Stimulated activated CD4-positive, alpha-beta T cell treated with anti-CD3 and anti-CD28 coated beads, Interleukin-4, amount 100 ng/mL, for 4 hours (primary cell): ENCODE measurements around the gene CROCC2.
"Not testable (repeated sequence)": the region's sequence is repeated elsewhere in the genome, so short reads cannot be mapped to it uniquely, and the experiment has no call there.

Experiments used
- DNase-seq, 2 experiments: peaks; one replicate each; pipeline ENCODE4 v3.0.0-alpha.2; 2020

CROCC2 gene

DNA sequence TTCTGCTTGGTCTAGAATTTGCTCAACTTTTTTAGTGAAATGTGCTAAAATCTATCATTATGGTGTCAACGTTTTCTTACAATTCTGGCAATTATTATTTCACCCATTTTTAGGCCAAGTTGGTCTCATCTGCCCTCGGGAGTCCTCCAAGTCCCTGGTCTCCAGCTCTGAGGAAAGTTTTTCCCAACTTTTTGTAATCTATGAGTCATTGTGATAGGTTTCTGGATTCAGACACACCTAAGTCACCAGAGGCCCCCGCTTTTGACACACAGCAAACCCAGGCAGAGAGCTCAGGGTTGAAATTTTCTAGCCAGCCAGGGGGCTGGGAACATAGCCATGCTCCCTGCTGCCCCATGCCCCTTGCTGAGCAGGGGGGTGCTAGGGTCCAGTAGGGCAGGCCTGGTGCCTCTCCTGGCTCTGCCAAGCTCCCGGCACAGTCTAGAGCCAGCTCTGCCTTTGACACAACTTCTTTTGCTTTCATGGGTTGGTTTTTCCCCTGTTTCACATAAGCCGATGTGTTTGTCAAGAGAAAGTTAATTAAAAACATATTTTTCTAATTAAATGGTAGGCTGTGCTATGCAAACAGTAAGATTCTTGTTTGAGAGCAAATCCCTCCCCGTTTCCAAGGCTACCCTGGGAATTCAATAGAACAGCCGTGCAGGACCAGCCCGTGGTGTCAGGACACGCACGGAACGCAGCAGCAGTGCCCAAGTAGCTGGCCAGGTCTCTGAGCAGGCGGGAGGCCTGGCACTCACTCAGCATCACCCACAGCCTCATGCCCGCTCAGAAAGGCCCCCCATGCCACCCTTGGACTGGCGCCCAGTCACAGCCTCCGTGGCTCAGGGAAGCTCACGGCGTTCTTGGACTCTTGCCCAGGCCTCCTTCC is 66.7 kb downstream of the CROCC2 start:
- DNase-seq, result no peak

DNA sequence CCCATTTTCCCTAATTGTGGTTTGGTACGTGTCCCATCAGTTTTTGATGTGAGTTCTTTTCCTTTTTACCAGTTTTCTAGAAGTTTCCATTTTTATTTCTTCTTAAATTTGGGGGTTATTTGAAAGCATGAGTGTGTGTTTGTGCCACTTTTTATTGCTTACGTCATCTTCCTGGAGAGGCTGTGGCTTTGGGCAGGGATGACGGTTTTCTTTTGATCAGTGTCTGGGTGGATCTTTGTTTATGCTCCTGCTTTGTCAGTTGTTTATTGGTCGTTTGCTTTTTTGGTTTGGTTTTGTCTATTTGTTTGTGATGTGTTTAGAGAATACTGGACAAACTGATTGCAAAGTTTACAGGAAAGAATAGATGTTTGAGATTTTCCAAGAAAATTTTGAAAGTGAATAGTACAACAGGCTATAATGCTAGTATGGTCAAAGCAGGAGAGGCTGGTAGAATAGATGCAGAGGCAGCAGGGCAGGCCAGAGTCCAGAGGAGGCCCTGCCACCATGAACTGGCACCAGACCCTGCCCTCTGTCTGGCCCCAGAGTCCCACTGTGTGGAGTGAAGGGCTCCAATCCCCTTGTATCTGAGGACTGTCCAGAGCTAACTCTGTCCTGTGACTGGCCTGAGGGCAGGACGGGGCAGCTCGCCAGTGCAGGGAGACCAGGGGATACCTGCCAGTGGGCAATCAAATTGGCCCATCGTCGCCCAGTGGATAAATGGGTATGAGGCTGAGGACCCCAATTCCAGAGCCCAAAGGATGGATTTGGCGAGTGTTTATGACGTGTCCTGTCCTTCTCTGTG is 68.8 kb downstream of the CROCC2 start:
- DNase-seq, result no peak

DNA sequence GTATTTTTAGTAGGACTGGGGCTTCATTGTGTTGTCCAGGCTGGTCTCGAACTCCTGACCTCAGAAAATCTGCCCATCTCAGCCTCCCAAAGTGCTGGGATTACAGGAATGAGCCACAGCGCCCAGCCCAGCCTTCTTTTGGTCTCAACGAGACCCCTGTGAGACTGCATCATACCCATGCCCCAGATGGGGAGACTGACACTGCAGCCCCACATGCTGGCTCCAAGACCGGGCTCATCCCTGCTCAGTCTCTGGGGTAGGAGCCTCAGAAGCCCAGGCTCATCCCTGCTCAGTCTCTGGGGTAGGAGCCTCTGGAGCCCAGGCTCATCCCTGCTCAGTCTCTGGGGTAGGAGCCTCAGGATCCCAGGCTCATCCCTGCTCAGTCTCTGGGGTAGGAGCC is 69.8 kb downstream of the CROCC2 start:
- not testable (repeated sequence) for DNase-seq

DNA sequence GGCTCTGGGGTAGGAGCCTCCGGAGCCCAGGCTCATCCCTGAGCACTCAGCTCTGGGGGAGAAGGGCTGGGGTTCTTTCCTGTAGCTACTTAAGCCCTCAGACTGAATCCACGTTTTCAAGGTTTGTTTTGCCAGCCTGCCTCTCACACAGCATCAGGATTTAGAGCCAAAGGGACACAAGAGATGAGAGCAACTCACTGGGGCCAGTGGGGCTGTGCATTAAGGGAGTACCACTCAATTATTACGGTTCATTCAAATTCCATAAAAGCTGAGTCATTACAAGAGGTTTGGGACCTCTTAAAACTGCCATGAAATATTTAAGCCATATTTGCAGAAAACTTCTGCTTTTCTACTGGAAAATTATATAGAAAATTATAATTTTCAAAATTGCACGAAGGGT is 75.1 kb downstream of the CROCC2 start:
- no peak for DNase-seq

DNA sequence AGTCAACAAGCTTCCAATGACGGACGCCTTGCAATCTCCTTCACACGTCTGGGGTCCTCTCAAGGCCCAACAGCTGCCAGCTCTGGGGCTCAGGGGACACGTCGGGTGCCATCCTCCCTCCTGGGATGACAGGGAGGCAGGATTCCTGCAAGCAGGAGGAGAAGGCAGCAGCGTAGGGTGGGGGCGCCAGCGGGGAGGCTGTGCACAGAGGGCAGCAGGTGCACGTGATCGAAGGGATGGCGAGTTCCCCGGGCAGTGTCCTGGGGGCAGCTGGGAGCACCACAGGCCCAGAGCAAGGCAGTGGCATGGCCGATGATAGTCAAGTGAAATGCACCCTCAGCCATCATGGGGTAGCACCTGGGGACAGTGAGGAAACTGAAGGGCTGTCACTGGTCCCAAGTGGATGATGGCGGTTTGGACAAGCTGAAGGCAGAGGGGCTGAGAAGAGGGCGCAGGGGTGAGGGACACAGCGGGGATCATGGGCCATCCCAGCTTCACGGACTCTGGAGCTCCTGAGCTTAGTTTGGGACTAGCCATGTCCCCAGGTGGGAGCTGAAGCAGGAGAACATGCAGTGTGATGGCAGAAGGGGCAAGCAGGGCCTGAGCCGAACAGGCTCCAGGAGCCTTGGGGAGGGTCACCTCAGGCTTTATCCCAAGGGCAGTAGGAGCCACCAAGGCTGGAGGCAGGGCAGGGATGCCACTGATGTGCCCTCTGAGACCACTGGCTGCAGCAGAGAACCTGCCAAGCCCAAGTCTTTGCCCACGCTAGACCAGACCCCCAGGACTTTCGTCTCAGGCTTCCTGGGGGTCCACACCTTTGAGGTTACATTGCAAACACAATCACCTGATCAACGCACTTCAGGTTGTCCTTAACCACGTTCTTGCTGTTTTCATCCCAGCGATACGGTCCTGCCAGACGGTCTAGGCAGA is 76.0 kb downstream of the CROCC2 start:
- no peak for DNase-seq

DNA sequence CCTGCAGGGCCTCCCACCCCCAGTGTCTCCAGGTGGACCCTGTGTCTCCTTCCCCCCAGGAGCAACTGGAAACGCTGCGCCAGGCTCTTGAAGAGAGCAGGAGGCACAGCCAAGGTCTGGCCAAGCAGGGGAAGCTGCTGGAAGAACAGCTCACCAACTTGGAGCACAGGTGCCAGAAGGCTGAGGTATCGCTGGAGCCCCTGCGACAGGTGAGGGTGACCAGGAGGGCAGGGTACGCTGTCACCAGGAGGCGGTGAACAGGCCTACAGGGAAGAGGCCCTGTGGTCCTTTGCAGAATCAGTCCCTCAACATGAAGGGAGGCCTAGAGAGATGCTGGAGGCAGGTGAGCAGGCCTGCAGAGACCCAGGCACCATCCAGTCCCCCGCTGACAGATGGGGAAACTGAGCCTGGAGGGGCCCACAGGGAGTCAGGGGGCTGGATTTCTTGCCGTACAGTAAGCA is 76.7 kb downstream of the CROCC2 start:
- DNase-seq, result no peak

DNA sequence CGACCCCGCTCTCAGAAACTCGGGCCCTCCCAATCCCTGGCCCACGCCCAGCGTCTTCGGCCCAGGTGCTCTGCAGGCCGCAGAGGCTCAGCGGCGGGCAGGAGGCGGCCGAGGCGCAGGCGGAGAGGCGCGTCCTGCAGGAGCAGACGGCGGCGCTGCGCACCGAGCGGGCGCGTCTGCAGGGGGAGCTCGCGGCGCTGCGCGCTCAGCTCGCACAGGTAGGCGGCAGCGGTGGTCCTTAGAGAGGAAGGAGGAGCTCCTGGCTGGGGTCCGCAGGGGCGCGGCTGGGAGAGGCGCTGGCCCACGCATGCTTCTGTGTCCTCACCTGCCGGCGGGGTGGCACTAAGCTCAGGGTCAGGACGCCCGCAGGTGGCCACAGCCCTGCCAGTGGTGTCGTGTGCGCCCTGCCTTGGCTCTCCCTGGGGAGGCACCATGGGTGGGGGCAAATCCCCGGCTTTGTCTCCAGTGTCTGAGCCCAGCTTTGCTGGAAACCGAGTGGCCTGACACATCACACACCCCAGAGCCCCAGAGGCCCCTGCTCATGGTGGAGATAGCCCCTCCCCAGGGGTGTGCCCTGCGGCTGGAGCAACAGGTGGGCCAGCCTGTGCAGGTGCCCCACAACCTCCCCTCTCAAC is 77.3 kb downstream of the CROCC2 start:
- peak in 1 of 2 experiments; percentile 26 for DNase-seq

DNA sequence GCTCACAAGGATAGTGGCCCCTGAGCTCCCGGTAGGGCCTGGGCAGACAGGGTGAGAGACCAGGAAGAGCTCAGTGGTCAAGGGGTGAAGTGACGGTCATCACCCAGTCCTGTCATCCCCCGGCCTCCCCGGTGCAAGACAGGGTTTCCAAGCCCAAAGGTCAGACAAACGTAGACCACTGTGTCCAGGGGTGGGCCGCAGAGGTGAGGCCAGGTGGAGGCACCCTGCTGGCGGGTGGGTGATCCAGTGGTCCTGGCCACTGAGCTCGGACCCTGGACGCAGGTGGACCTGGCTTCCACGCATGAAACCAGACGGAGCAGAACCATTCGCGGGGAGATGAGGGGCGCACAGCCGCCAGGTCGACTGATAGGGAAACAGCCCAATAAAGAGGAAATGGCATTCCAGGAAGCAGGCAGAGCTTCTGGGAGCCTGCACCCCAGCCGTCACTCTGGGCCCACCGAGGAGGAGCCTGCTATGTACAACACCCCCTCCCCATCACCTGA is 77.9 kb downstream of the CROCC2 start:
- DNase-seq, result no peak

DNA sequence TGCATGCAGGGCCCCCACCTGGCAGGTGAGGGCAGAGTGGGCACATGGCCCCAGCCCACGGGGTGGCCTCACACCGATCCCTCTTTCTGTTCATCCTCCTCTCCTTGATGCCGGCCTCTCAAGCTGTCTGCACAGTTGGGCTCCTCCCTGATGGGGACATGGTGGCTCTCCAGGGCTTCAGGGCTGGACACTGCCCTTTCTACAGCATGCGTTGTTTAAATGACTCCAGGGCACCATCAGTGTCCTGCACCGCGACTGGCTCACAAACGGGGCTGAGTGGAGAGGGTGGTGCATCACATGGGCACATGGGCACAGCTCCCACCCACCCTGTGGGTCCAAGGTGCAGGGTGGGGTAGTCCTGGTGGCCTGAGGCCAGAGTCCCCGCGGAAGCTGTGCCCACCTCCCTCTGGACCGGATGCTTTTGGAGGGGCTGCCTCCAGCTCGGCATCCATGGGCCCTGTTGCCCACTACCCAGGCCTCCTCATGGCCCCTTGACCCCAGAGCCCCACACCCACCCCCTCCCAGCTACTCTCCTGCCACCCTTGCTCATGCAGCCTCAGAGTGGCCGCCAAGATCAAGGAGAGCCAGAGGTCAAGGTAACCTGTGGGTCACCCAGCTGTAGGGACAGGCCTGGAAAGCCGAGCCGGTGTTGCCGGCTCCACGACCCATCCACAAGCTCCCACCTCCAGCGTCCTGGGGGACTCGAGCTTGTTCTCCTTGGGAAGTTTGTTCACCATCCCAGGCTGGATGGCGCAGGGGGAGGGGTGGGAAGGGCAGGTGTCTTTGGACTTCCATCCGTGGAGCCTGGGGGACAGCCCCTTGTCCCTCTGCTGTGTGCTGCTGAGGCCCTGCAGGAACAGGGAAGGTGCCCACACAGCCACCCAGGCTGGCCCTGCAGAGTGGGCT is 80.0 kb downstream of the CROCC2 start:
- no peak for DNase-seq

DNA sequence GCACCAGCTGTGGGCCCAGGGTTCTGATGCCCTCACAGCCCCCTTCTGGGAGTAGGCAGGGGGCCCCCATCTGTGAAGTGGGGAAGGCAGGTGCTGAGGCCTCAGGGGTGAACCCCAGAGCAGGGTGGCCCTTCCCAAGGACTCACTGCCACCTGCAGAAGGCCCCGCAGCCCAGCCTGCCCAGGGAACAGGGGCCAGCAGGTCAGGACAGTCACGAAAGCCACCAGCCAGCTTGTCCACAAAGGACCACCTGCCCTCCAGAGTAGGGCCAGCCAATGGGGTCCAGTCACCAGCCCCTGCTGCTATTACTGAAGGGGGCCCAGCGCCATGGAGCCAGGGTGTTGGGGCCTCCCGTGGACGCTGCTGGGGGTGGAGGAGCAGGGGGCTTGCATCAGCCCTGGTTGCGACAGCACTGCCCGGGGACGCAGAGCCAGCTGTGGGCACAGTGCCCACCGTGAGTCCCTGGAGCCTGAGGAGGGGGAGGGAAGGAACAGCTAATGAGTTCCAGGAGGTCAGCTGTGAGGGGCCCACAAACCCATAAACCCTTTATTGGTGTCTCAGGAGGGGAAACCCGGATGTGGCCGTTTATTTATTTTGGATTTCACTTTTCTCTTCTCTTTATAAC is 80.8 kb downstream of the CROCC2 start:
- DNase-seq, result no peak

DNA sequence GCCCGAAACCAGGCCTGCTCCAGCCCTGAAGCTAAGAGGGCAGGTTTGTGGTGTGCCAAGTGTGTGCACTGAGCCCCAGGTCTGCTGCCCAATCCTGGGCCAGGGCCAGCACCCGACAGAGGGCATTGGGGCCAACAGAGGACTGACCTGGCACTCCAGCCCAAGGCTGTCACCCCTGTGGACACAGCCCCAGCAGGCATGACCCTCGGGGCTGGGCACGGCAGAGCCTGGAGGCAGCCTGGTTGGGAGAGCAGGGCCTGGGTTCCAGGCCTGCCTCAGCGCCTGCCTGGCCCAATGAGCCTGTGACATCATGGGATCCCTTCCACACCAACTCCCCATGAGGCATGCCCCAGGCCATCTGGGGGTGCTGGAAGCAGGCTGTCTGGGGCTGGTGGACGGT is 81.5 kb downstream of the CROCC2 start:
- DNase-seq, result no peak

DNA sequence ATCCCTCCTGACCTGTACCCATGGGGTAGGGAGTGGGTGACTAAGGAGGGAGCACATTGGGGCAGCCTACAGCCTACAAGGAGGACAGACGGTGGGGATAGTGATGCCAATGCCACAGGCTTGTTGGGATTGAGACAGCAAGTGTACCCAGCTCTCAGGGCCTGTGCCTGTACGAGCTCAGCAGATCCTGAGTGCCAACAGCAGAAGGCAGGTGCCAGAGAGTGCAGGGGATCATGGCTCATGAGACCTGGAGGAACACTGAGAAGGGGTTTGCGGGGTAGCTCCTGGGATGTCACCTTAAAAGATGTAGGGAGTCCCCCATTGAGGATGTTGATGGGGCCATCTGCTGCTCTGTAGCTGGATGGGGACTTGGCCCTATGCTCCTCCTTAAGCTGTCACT is 82.0 kb downstream of the CROCC2 start:
- DNase-seq, result no peak

DNA sequence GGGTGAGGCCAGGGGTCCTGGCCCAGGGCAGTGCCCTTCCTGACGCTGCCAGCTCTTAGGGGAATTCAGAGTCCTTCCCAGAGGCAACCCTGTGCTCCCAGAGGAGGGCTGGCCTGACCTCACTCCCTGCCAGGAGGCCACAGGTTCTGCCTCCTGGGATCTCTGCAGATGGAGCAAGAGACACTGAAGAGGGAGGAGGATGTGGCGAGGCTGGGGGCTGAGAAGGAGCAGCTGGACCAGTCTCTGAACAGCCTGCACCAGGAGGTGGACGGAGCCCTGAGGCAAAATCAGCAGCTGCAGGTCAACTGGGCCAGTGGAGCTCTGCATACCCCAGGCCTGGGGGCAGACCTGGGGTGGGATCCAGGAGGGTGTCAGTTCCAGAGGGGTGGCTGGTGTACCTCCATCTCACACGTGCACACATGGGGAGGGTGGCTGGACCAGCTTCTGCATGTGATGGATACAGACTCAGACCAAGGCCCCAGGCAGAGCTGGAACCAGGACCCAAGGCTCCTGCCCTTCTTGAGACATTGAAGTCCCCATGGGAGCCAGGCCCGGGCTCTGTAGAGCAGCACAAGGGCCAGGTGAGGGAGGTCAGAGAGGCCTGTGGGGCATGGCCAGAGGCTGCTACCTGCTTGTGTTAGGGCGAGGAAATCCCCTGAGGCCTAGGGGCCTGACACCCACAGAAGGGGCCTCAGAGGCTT is 82.6 kb downstream of the CROCC2 start:
- no peak for DNase-seq

DNA sequence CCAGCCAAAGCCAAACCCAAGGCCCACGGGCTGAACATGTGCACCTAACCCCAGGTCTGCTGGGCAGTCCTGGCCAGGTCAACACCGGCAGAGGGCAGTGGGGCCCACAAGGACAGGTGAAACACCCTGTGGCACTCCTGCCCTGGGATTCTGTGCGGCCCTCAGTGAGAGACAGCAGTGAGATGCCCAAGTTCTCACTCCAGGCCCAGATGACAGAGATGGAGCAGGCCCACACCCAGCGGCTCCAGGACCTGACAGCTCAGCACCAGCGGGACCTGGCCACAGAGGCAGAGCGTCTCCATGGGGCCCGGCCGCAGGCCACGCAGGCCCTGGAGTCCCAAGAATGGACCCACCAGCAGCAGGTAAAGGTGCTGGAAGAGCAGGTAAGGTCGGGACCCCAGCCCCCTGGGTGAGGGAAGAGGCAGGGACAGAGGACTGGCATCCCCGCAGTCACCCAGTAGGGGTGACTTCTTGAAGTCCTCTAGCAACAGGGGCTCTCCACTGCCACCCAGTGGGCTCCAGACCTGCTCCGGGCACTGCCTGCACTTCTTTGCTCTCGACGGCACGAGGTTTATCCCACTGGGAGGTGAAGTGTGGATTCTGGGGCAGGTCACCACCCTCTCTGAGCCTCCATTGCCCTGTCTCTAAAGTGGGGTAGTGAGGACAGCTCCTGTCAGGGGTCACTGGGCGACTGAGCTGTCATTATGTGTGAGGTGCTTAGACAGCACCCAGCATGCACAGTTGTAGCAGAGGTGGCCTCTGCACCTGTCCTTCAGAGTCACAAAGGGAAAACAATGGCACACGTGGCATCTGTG is 83.5 kb downstream of the CROCC2 start:
- no peak for DNase-seq

DNA sequence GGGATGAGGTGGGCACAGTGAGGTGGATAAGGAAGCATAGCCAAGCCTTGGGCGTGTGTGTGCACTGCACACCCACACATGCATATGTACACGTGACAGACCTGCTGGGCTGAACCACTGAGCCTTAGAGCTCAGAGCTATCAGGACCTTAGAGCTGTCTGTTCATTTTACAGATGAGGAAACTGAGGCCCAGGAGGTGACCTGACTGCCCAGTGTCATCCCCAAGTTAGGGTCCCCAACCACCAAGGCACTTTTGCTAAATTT is 84.1 kb downstream of the CROCC2 start:
- DNase-seq, result no peak

DNA sequence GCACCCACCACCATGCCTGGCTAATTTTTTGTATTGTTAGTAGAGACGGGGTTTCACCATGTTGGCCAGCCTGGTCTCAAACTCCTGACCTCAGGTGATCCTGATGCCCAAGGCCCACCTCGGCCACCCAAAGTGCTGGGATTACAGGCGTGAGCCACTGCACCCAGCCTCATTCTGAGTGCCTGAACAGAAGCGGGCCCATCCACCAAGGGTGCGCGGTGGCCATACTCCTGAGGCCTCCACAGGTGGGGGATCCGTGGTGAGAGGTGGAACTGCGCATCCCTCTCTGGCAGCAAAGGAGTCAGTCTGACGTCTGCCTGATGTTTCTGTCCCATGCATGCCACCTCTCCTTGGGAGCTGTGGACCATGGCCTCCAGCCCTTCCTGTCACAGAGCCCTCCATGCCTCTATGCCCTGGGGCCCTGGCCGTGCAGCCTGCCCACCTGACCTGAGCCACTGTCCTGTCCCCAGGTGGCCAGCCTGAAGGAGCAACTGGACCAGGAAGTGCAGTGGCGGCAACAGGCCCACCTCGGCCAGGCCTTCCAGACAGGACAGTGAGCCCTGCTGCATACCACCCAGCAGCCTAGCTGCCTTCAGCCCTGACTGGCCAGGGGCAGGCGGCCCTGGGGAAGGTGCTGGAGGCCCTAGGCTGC is 84.7 kb downstream of the CROCC2 start:
- DNase-seq, result no peak

DNA sequence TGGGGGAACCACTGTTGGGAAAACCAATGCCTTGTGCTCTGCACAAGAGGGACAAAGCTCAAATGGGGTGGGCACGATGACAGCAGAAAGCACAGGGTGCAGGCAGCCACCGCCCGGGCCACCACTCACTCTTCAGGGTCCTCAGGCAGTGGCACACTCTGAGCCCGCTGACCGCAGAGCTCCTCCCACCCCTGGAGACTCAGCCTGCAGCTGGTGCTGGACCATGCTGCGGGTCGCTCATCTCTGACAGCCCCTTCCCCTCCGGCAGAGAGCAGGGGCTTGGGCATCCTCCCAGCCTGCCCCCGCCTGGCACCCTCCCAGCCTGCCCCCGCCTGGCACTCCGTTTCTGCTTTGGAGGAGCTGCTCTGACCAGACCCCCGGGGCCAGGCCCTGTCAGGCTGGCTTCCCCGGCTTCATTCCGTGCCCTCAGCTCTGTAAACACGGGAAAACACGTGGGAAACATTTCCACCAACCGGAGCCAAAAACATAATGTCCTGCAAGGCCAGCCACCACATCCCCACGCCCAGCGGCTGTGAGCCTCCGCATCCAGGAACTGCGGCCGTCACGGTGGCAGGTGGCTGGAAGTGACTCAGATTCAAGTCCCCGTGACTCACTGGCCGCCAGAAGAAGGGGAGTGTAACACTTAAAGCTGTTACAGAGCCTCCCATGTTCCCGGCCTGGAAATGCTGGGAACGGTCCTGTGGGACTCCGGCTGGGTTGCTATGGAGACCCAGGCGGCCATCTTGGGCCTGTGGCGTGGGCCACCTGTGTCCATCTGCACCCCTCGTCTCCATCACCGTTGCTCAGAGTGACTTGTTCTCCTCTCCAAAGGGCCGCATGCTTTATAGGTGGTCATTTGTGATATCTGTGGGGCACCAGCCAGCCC is 85.5 kb downstream of the CROCC2 start:
- no peak for DNase-seq
